HCT116 (cell line): ENCODE results near the gene TRPM1.

Experiments
- CEBPB ChIP-seq: IDR thresholded peaks from 2 replicates; pipeline ENCODE4 v1.6.1; 2012; ENCODE audit warnings: low read depth
- CTCF ChIP-seq, 3 experiments: fragments of 200-600 bp in 1 of 3; sonication (generic) in 1 of 3; IDR thresholded peaks in 2 of 3; conservative IDR thresholded peaks in 1 of 3; 2 replicates each; pipeline ENCODE4 v1.5.1; 2012 to 2017; ENCODE audit warnings: low read depth in 2 of 3, low read length in 2 of 3, antibody characterized with exemption in 1 of 3, borderline replicate concordance in 1 of 3, control low read depth in 1 of 3, mild to moderate bottlenecking in 1 of 3, mixed read lengths in 1 of 3, mixed run types in 1 of 3, moderate library complexity in 1 of 3; ENCODE audit not compliant: insufficient read depth in 1 of 3
- EZH2 ChIP-seq: fragments of 200-600 bp; sonication (generic); IDR thresholded peaks from 2 replicates; pipeline ENCODE4 v1.6.1; 2017; ENCODE audit warnings: antibody characterized with exemption, mixed run types
- MAX ChIP-seq: IDR thresholded peaks from 2 replicates; pipeline ENCODE4 v1.6.1; 2012
- POLR2A ChIP-seq: IDR thresholded peaks from 2 replicates; pipeline ENCODE4 v1.7.0; 2011; ENCODE audit warnings: borderline replicate concordance; ENCODE audit not compliant: insufficient read depth, insufficient read length; ENCODE audit errors: extremely low read depth
- POLR2AphosphoS5 ChIP-seq: IDR thresholded peaks from 2 replicates; pipeline ENCODE4 v1.6.1; 2011; ENCODE audit warnings: mild to moderate bottlenecking, low read depth, low read length, moderate library complexity
- RAD21 ChIP-seq: IDR thresholded peaks from 2 replicates; pipeline ENCODE4 v1.6.1; 2012; ENCODE audit warnings: low read depth, mild to moderate bottlenecking
- SIN3A ChIP-seq: IDR thresholded peaks from 2 replicates; pipeline ENCODE4 v1.6.1; 2012; ENCODE audit warnings: low read depth
- YY1 ChIP-seq: IDR thresholded peaks from 2 replicates; pipeline ENCODE4 v1.6.1; 2011; ENCODE audit warnings: low read length, low read depth, moderate library complexity, mild to moderate bottlenecking; ENCODE audit not compliant: insufficient replicate concordance; ENCODE audit errors: extremely low read depth
- ZFX ChIP-seq: fragments of 450-650 bp; IDR thresholded peaks from 2 replicates; pipeline ENCODE4 v1.6.1; 2017

GRCh38 chr15:31136607-31137328 is 35.2 kb upstream of the TRPM1 start:
- TF ChIP-seq RAD21 = no peak
- TF ChIP-seq SIN3A = no peak
- TF ChIP-seq CEBPB = no peak
- TF ChIP-seq POLR2AphosphoS5 = no peak
- no peak for TF ChIP-seq CTCF (IDR thresholded peaks at IDR 0.05 in 2 of 3, conservative IDR thresholded peaks at IDR 0.05 in 1 of 3; ENCODE audit: borderline replicate concordance in 1 of 3, insufficient read depth in 1 of 3, low read depth in 2 of 3, low read length in 2 of 3)
- TF ChIP-seq POLR2A = no peak
- no peak for TF ChIP-seq YY1
- TF ChIP-seq ZFX = no peak
- TF ChIP-seq MAX = no peak
- TF ChIP-seq EZH2 = no peak
